Body of pancreas (tissue), 4 donors: ENCODE data around the gene SFXN5.

Source experiments
- CTCF ChIP-seq, 7 experiments: fragments of 450-650 bp in 4 of 7; fragments of 200-600 bp in 3 of 7; sonication (generic) in 3 of 7; IDR thresholded peaks; one replicate each; pipeline ENCODE4 v1.5.1; 2016 to 2019; ENCODE audit warnings: antibody characterized with exemption in 7 of 7
- POLR2A ChIP-seq, 3 donors: fragments of 450-650 bp; IDR thresholded peaks; one replicate each; pipeline ENCODE4 v1.6.1; 2016; ENCODE audit warnings: antibody characterized with exemption in 3 of 3, mild to moderate bottlenecking in 2 of 3

- no peak for TF ChIP-seq POLR2A (IDR thresholded peaks at IDR 0.05)
- no peak for TF ChIP-seq CTCF (IDR thresholded peaks at IDR 0.05)
These were observed 44.9 kb upstream of the SFXN5 start for GRCh38 chr2:73116182-73116960.
